Heart left ventricle (tissue), 13 donors: ENCODE measurements around the gene ARHGAP12.

Source experiments
- CTCF ChIP-seq, 12 donors: fragments of 200-600 bp; sonication (generic) in 4 of 12; IDR thresholded peaks; one replicate each; pipeline versions ENCODE4 v1.5.0 to v1.8.0; 2018 to 2022; ENCODE audit warnings: antibody characterized with exemption in 12 of 12, mild to moderate bottlenecking in 5 of 12
- POLR2A ChIP-seq, 2 donors: fragments of 450-650 bp; IDR thresholded peaks; one replicate each; pipeline ENCODE4 v1.6.1; 2017; ENCODE audit warnings: antibody characterized with exemption in 2 of 2, mild to moderate bottlenecking in 2 of 2, moderate library complexity in 2 of 2
- donor health status: ischemic (EF 13 %, LVEDD 7.1; RV severe dilation, severe dysfunction).
- donor health status: DM: no; HTN: yes; CAD: no.
- donor health status: DM: no; HTN: no; CAD: no.
- donor health status: ischemic (EF 25% LVEDD 6.9; RV normal size, moderate dysfunction).
- donor health status: ischemic (EF 25% LVEDD 5.7; RV mildly dilated, moderate dysfunction).
- donor health status: ischemic (EF 35%, LVEDD 5.7; RV mildly dilated, moderate dysfunction).
- donor health status: nonischemic (EF 11% LVEDD 7.7; RV severe dilation, severe dysfunction).
- donor health status: DM: yes; HTN: yes; CAD: no.
- donor health status: PGD.
- donor health status: ischemic (EF 29% LVEDD 5.4; RV normal size, mild dysfunction).
- donor health status: nonischemic (EF 23%, LVEDD 6.1; RV moderate dilation, normal function).

- TF ChIP-seq CTCF (IDR thresholded peaks at IDR 0.05) (no peak), POLR2A (IDR thresholded peaks at IDR 0.05) (no peak)
Observed at GRCh38 chr10:31912898-31913850, 15.5 kb downstream of the ARHGAP12 start.
